Gastrocnemius medialis (tissue), 4 donors: ENCODE results near the gene CBX1.
"Not testable (repeated sequence)": the region's sequence is repeated elsewhere in the genome, so short reads cannot be mapped to it uniquely, and the experiment has no call there.

ENCODE experiments used
- POLR2A ChIP-seq, 2 donors: fragments of 450-650 bp; IDR thresholded peaks; one replicate each; pipeline ENCODE4 v1.6.1; 2017; ENCODE audit warnings: antibody characterized with exemption in 2 of 2, mild to moderate bottlenecking in 2 of 2, moderate library complexity in 2 of 2
- TF ChIP-seq, protein P1 (sequence below), 5 experiments: fragments of 450-650 bp in 3 of 5; fragments of 200-600 bp in 2 of 5; sonication (generic) in 2 of 5; IDR thresholded peaks in 4 of 5; conservative IDR thresholded peaks in 1 of 5; 1 replicate in 4 of 5; 2 replicates in 1 of 5; pipeline ENCODE4 v1.5.1; 2016 to 2019; ENCODE audit warnings: antibody characterized with exemption in 5 of 5, mild to moderate bottlenecking in 3 of 5, moderate library complexity in 3 of 5

DNA sequence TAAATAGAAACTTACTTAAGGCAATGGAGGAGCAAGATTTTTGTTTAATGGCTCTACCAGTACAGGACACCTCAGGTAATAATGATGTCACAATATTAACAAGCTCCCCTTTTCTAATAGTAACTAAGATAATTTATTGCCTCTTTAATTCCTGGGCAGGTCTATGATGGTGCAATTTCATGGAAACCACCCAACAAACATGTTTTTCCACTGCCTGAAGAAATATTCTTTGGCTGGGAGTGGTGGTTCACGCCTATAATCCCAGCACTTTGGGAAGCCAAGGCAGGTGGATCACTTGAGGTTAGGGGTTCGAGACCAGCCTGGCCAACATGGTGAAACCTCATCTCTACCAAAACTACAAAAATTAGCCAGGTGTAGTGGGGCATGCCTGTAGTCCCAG is 33.5 kb downstream of the CBX1 start:
- TF ChIP-seq, protein P1, sequence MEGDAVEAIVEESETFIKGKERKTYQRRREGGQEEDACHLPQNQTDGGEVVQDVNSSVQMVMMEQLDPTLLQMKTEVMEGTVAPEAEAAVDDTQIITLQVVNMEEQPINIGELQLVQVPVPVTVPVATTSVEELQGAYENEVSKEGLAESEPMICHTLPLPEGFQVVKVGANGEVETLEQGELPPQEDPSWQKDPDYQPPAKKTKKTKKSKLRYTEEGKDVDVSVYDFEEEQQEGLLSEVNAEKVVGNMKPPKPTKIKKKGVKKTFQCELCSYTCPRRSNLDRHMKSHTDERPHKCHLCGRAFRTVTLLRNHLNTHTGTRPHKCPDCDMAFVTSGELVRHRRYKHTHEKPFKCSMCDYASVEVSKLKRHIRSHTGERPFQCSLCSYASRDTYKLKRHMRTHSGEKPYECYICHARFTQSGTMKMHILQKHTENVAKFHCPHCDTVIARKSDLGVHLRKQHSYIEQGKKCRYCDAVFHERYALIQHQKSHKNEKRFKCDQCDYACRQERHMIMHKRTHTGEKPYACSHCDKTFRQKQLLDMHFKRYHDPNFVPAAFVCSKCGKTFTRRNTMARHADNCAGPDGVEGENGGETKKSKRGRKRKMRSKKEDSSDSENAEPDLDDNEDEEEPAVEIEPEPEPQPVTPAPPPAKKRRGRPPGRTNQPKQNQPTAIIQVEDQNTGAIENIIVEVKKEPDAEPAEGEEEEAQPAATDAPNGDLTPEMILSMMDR (IDR thresholded peaks at IDR 0.05 in 4 of 5, conservative IDR thresholded peaks at IDR 0.05 in 1 of 5), result not testable (repeated sequence)
- TF ChIP-seq POLR2A (IDR thresholded peaks at IDR 0.05), result not testable (repeated sequence)
